Measurements from ENCODE around the gene FAM20A. TPM values are rescaled to one million over a fixed set of nuclear protein-coding genes. Genes with fewer than 3 reads are reported as not detected.

FAM20A gene
- polyA plus RNA-seq, 3 donors, result 0.91 to 1.6 TPM; not detected in 1

DNA sequence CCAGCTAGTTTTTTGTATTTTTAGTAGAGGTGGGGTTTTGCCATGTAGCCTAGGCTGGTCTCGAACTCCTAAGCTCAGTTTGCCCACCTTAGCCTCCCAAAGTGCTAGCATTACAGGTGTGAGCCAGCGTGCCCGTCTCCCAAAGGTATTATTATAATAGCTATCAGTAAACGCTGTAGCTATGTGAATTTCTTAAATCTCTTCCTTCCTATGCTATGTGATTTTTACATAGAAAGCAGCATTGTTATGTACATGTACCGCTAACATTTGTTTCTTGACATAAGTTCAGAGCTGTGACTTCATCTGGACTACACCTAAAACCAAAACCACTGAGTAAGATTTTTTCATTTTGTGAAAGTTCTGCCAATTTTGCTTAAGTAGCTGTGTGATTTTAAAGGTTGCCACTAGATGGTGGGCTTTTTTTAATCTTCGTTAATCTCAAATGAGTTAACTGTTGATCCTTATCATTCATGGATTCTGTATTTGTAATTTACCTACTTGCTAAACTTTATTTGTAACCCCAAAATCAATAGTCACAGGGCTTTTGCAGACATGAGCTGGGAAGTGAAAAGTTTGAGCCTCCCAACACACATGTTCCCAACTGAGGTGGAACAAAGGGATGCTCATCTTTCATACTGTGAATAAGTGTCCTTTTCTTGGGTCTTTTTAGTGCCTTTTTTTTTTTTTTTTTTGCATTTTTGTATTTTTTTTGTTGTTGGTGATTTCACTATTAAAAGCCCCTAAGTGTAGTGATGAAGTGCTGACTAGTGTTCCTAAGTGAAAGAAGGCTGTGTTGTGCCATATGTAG, 67.1 kb downstream of the FAM20A start:
- Histone ChIP-seq H3K4me3 (replicated peaks in 1 of 3; ENCODE audit: low read depth in 2 of 3, low read length in 3 of 3) (no peak overlapping the region), H2AFZ (ENCODE audit: insufficient read depth, low read depth, low read length, poor library complexity, severe bottlenecking) (no peak overlapping the region), H3K9me3 (replicated peaks in 1 of 2; ENCODE audit: control insufficient read depth in 1 of 2, insufficient read depth in 1 of 2, low read length in 2 of 2) (no peaks in the 10 kb centered on the region), H3K4me2 (replicated peaks; ENCODE audit: extremely low read depth, low read length, poor library complexity, severe bottlenecking) (no peak overlapping the region), H3K9ac (ENCODE audit: insufficient read depth, low read length, poor library complexity, severe bottlenecking) (no peak overlapping the region), H3K27ac (ENCODE audit: low read depth in 1 of 2, low read length in 2 of 2) (no peak overlapping the region), H3K36me3 (replicated peaks in 1 of 2; ENCODE audit: control insufficient read depth in 1 of 2, insufficient read depth in 2 of 2, low read length in 2 of 2) (peaks cover 91 to 99% of the 10 kb centered on the region in 2 donors), H3K4me1 (ENCODE audit: control insufficient read depth in 1 of 2, insufficient read depth in 2 of 2, low read length in 2 of 2) (peaks cover under 1 to 1% of the 10 kb centered on the region in 2 donors), H3K27me3 (ENCODE audit: control insufficient read depth in 2 of 2, insufficient read depth in 2 of 2, low read length in 2 of 2) (no peaks in the 10 kb centered on the region), H3K79me2 (ENCODE audit: insufficient read depth, low read length) (no peaks in the 10 kb centered on the region), H4K20me1 (ENCODE audit: insufficient read depth, low read length) (peaks cover 92% of the 10 kb centered on the region)
- H3K36me3 Mint-ChIP-seq, result peaks cover 84 to 90% of the 10 kb centered on the region in 2 donors
- peak overlapping the region in 1 of 7 donors; percentile 55 for H3K27ac Mint-ChIP-seq
- TF ChIP-seq, protein P1, sequence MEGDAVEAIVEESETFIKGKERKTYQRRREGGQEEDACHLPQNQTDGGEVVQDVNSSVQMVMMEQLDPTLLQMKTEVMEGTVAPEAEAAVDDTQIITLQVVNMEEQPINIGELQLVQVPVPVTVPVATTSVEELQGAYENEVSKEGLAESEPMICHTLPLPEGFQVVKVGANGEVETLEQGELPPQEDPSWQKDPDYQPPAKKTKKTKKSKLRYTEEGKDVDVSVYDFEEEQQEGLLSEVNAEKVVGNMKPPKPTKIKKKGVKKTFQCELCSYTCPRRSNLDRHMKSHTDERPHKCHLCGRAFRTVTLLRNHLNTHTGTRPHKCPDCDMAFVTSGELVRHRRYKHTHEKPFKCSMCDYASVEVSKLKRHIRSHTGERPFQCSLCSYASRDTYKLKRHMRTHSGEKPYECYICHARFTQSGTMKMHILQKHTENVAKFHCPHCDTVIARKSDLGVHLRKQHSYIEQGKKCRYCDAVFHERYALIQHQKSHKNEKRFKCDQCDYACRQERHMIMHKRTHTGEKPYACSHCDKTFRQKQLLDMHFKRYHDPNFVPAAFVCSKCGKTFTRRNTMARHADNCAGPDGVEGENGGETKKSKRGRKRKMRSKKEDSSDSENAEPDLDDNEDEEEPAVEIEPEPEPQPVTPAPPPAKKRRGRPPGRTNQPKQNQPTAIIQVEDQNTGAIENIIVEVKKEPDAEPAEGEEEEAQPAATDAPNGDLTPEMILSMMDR (IDR thresholded peaks at IDR 0.05), result peak; percentile 68
- no peaks in the 10 kb centered on the region for H3K9me3 Mint-ChIP-seq
- H3K4me1 Mint-ChIP-seq, result peaks cover 1% of the 10 kb centered on the region
- no peak overlapping the region for H3K4me3 Mint-ChIP-seq
- peaks cover 0 to 2% (median 0%) of the 10 kb centered on the region in 3 donors for H3K27me3 Mint-ChIP-seq (ENCODE audit: low read depth in 3 of 3)
- DNase-seq, result no peak
- 100% methylated on average over 2 of the region's 6 CpGs for WGBS (ENCODE audit: insufficient coverage)
- intact Hi-C loops (cut with micrococcal nuclease), result no loop called here

DNA sequence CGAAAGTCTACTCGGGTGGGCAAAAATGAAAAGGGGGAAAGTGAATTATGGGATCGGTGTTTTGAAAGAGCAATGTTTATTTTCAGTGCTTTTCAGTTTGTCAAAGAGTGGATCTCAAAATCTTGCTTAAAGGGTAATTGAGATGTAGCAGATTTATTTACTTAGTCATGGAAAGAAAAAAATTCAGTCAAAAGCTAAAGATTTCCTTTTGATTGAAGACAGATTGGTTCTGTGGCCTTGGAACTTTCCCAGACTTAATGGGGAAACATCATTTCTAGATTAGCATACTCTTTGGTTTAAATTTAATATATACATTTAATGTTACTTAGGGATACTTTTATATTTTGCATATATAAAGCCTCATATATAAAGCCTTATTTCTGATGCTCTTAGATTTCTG, 68.3 kb downstream of the FAM20A start:
- Mint-ChIP-seq H3K4me3 (no peak overlapping the region), H3K27me3 (ENCODE audit: low read depth in 3 of 3) (peaks cover 0 to 2% (median 0%) of the 10 kb centered on the region in 3 donors), H3K36me3 (peaks cover 91 to 97% of the 10 kb centered on the region in 2 donors), H3K9me3 (no peaks in the 10 kb centered on the region), H3K4me1 (no peaks in the 10 kb centered on the region), H3K27ac (no peak overlapping the region)
- Histone ChIP-seq H3K4me2 (replicated peaks; ENCODE audit: extremely low read depth, low read length, poor library complexity, severe bottlenecking) (no peak overlapping the region), H3K27me3 (ENCODE audit: control insufficient read depth in 2 of 2, insufficient read depth in 2 of 2, low read length in 2 of 2) (no peaks in the 10 kb centered on the region), H2AFZ (ENCODE audit: insufficient read depth, low read depth, low read length, poor library complexity, severe bottlenecking) (no peak overlapping the region), H4K20me1 (ENCODE audit: insufficient read depth, low read length) (peaks cover 92% of the 10 kb centered on the region), H3K9me3 (replicated peaks in 1 of 2; ENCODE audit: control insufficient read depth in 1 of 2, insufficient read depth in 1 of 2, low read length in 2 of 2) (no peaks in the 10 kb centered on the region), H3K27ac (ENCODE audit: low read depth in 1 of 2, low read length in 2 of 2) (no peak overlapping the region), H3K79me2 (ENCODE audit: insufficient read depth, low read length) (no peaks in the 10 kb centered on the region), H3K36me3 (replicated peaks in 1 of 2; ENCODE audit: control insufficient read depth in 1 of 2, insufficient read depth in 2 of 2, low read length in 2 of 2) (peaks cover 100% of the 10 kb centered on the region in 2 donors), H3K9ac (ENCODE audit: insufficient read depth, low read length, poor library complexity, severe bottlenecking) (no peak overlapping the region), H3K4me3 (replicated peaks in 1 of 3; ENCODE audit: low read depth in 2 of 3, low read length in 3 of 3) (no peak overlapping the region), H3K4me1 (ENCODE audit: control insufficient read depth in 1 of 2, insufficient read depth in 2 of 2, low read length in 2 of 2) (no peaks in the 10 kb centered on the region)
- no CpG with 5 or more reads among the region's 3 CpGs for WGBS (ENCODE audit: insufficient coverage)
- no peak for DNase-seq
- TF ChIP-seq, protein P1 (IDR thresholded peaks at IDR 0.05), result no peak
- intact Hi-C loops (cut with micrococcal nuclease), result no loop called here

Data from CD14-positive monocyte (primary cell).